ENCODE measurements around the gene PBX1. TPM values are rescaled to one million over a fixed set of nuclear protein-coding genes. Genes with fewer than 3 reads are reported as not detected.

PBX1 gene
- total RNA-seq, 3 donors from 2014 or later = 64.5 to 126 (median 95.4) TPM

DNA sequence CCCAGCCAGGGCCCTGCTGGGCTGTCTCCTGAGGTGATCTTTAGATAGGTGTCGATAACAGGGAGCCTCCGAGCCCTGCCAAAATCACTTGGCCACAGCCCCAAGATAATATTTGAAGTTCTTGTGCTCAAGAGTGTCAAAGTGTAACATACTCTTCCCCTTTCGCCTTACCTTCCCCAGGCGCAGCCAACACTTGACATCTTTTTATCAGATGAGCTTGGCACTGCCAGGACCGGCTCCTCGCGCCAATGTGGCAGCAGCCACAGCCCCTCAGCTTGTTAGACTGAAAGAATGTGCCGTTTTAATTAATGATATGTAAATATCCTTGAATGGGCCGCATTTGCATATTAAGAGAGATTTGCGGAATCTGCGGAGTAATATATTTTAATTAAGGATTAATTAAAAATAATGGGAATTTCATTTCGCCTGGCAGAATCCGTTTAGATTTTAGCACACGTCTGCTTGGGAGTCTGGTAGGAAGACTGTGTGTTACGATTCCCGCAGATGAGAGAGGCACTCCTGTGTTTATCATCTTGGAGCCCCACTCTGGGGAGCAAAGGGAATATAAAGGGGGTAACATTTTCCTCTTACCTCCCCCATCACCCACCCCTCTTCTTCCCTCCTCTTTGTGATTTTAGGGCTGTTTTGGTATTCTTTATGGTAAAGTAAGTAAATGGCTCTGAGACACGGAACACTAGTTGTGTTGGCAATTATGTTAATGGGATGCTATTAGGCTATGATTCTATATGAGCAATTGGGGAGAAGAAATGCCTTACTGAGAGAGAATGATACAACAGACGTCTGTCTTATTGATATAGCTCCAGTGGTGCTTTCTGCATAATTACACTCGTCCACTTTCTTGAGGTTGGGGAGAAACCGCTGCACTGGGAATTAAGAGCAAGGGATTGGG lies 109.8 kb downstream of the PBX1 start:
- Histone ChIP-seq H3K36me3 (no peaks in the 10 kb centered on the region), H3K27me3 (no peaks in the 10 kb centered on the region), H3K27ac (no peak overlapping the region), H3K4me1 (no peaks in the 10 kb centered on the region), H3K9me3 (no peaks in the 10 kb centered on the region), H3K4me3 (no peak overlapping the region)
- TF ChIP-seq CTCF (IDR thresholded peaks at IDR 0.05) = no peak
- no peak for TF ChIP-seq POLR2AphosphoS5 (IDR thresholded peaks at IDR 0.05)
- TF ChIP-seq POLR2A (IDR thresholded peaks at IDR 0.05) = no peak
- no peak for DNase-seq (ENCODE audit: low spot score in 2 of 2)
- intact Hi-C loops (cut with DNase I; ENCODE audit: low total_unique reads) = no loop called here

DNA sequence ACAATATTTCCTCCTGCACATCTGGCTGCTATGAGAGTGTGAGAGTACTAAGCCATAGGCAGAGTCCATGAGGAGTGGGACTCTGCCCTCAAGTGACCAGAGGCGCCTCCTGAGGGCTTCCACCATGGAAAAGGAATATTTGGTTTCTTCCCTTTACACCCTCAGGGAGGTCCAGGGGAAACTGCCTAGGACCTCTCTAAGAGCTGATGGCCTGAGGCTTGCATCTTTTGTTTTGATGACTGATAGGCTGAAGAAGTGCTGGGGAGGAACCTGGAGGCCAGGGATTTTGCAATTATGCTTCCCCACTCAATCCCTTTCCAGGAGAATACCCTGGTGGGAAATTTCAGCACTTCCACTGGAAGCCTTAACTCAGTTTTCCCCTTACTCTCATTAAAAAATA lies 111.0 kb downstream of the PBX1 start:
- TF ChIP-seq CTCF (IDR thresholded peaks at IDR 0.05) (no peak), POLR2AphosphoS5 (IDR thresholded peaks at IDR 0.05) (no peak), POLR2A (IDR thresholded peaks at IDR 0.05) (no peak)
- Histone ChIP-seq H3K27me3 (no peaks in the 10 kb centered on the region), H3K27ac (no peak overlapping the region), H3K9me3 (no peaks in the 10 kb centered on the region), H3K4me1 (no peaks in the 10 kb centered on the region), H3K4me3 (no peak overlapping the region), H3K36me3 (no peaks in the 10 kb centered on the region)
- intact Hi-C loops (cut with DNase I; ENCODE audit: low total_unique reads) = no loop called here
- DNase-seq (ENCODE audit: low spot score in 2 of 2) = no peak

GRCh38 chr1:164670786-164671185 lies 111.8 kb downstream of the PBX1 start:
- no peak overlapping the region for H3K4me3 ChIP-seq
- H3K36me3 ChIP-seq = no peaks in the 10 kb centered on the region
- H3K4me1 ChIP-seq = no peaks in the 10 kb centered on the region
- DNase-seq (ENCODE audit: low spot score in 2 of 2) = no peak
- H3K27me3 ChIP-seq = no peaks in the 10 kb centered on the region
- no peak overlapping the region for H3K27ac ChIP-seq
- intact Hi-C loops (cut with DNase I; ENCODE audit: low total_unique reads) = no loop called here
- no peaks in the 10 kb centered on the region for H3K9me3 ChIP-seq
- TF ChIP-seq CTCF (IDR thresholded peaks at IDR 0.05) (no peak), POLR2AphosphoS5 (IDR thresholded peaks at IDR 0.05) (no peak), POLR2A (IDR thresholded peaks at IDR 0.05) (no peak)

GRCh38 chr1:164671323-164671965 lies 112.5 kb downstream of the PBX1 start:
- Histone ChIP-seq H3K27me3 (no peaks in the 10 kb centered on the region), H3K4me3 (no peak overlapping the region), H3K27ac (no peak overlapping the region), H3K36me3 (no peaks in the 10 kb centered on the region), H3K4me1 (no peaks in the 10 kb centered on the region), H3K9me3 (no peaks in the 10 kb centered on the region)
- DNase-seq (ENCODE audit: low spot score in 2 of 2) = no peak
- intact Hi-C loops (cut with DNase I; ENCODE audit: low total_unique reads) = no loop called here
- TF ChIP-seq POLR2A (IDR thresholded peaks at IDR 0.05) = no peak
- no peak for TF ChIP-seq CTCF (IDR thresholded peaks at IDR 0.05)
- no peak for TF ChIP-seq POLR2AphosphoS5 (IDR thresholded peaks at IDR 0.05)

DNA sequence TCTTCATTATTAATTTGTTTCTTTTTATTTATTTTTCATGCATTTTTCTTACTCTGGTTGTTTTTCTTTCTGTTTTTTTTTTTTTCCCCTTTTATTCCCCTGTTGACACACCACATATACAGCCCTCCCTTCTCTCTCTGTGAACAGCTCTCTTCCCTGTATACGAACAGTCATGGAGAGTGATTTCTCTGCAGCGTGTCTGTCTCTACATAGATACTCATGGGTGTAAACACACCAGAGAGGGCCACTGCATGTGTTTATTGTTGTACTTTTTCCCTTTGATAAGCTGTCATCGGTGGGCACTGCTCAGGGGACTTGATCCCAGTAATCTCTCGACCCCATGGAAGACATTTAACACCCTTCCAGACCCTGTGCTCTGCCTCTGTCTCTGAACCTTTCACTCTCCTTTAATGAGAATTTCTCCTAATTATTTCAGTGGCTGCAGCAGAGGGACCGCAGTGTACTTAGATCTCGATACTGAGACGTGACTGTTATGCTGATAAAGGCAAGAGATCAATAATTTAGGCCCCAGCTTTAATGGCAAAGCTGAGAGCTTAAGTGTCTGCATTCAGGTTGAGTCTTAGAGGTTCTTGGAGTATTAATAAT lies 113.1 kb downstream of the PBX1 start:
- Histone ChIP-seq H3K4me1 (no peaks in the 10 kb centered on the region), H3K27ac (no peak overlapping the region), H3K27me3 (no peaks in the 10 kb centered on the region), H3K9me3 (no peaks in the 10 kb centered on the region), H3K36me3 (no peaks in the 10 kb centered on the region), H3K4me3 (no peak overlapping the region)
- no peak for DNase-seq (ENCODE audit: low spot score in 2 of 2)
- intact Hi-C loops (cut with DNase I; ENCODE audit: low total_unique reads) = no loop called here
- no peak for TF ChIP-seq POLR2A (IDR thresholded peaks at IDR 0.05)
- no peak for TF ChIP-seq CTCF (IDR thresholded peaks at IDR 0.05)
- TF ChIP-seq POLR2AphosphoS5 (IDR thresholded peaks at IDR 0.05) = no peak

Data from breast epithelium (tissue), 4 donors.